ENCODE measurements around the gene ARHGAP19.
"Not testable (repeated sequence)": the region's sequence is repeated elsewhere in the genome, so short reads cannot be mapped to it uniquely, and the experiment has no call there.

The ARHGAP19 gene

GRCh38 chr10:97279121-97279815, 13.2 kb downstream of the ARHGAP19 start:
- no peak for DNase-seq

GRCh38 chr10:97278491-97278989, 13.9 kb downstream of the ARHGAP19 start:
- peak; percentile 55 for DNase-seq

- DNase-seq, result no peak
These were observed 14.9 kb downstream of the ARHGAP19 start for GRCh38 chr10:97277551-97277950.

GRCh38 chr10:97274828-97275227, 17.6 kb downstream of the ARHGAP19 start:
- no peak for DNase-seq

DNA sequence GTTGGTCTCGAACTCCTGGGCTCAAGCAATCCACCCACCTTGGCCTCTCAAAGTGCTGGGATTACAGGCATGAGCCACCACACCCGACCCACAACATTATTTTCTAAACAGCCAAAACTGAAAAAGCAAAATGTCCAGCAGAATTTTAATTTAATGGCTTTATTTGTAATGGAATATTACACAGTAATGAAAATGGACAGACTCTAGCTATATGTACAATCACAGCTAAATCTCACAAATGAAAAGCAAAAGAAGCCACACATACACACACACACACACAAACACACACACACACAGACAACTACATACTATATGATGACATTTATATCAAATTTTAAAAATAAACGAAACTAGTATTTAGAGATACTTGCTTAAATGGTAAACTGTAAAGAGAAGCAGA, 18.7 kb downstream of the ARHGAP19 start:
- no peak for DNase-seq

DNA sequence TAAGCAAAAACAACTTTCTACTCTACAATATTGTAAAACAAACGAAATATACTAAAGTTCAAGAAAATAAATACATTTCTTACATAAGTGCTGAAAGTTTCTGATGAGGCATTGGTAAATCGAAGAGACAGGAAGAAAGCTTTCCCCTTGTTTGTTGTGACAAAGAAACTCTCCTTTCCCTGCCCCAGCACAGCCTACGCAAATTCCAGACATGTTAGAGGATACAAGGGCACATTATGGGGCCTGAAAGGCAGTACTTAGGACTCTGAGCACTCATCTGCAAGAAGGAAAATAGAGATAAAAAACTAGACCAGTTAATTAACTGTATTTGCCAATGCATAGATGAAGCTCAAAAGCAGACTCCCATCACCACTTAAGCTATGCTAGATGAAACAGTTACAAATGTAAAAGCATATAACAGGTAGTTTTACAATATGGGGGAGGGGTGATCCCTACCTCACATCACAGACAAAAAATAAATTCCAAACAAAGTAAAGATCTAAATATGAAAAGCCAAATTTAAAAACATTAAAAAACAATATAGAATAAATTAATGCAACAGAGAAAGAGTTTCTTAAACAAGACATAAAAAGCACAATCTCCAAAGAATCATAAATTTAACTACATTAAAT, 21.8 kb downstream of the ARHGAP19 start:
- no peak for DNase-seq

DNA sequence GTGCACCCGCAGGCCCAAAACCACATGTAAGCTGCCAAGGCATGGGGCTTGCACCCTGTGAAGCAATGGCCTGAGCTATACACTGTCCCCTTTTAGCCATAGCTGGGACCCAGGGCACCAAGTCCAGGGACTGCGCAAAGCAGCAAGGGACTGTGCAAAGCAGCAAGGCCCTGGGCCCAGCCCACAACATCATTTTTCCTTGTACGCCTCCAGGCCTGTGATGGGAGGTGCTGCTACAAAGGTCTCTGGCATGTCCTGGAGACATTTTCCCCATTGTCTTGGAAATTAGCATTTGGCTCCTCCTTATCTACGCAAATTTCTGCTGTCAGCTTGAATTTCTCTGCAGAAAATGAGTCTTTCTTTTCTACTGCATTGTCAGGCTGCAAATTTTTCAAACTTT, 24.8 kb downstream of the ARHGAP19 start:
- DNase-seq, result no peak

- not testable (repeated sequence) for DNase-seq
These were observed 27.3 kb downstream of the ARHGAP19 start for GRCh38 chr10:97265095-97265494.

DNA sequence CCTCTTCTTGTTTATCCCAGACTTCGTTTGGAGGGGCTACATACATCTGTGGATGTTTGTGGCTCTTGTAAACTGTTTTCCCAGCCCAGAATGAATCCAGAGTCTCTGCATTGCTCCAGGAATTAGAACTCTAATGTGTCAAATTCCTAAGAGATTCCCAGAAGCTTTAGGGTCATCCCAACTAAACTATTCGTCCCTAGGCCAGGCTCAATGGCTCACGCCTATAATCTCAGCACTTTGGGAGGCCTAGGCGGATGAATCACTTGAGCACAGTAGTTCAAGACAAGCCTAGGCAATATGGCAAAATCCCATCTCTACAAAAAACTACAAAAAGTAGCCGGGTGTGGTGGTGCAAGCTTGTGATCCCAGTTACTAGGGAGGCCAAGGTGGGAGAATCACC, 28.5 kb downstream of the ARHGAP19 start:
- DNase-seq, result no peak

DNA sequence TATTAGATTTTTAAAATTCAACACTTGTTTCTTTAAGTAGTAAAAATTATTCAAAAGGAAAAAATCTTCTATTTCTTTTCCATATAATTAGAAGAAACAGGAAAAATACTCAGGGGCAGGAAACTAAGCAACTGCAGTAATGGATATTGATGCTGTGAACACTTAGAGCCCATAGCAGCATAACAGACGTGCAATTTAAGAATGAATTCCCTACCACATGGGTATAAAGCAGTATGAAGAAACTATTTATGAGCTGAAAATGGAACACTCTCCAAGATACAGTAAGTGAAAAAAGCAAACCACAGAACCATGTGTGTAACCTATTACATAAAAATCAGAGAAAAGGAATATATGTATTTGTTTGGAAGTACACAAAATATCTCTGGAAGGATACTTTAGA, 30.8 kb downstream of the ARHGAP19 start:
- no peak for DNase-seq

GRCh38 chr10:97261183-97261582, 31.3 kb downstream of the ARHGAP19 start:
- no peak for DNase-seq

GRCh38 chr10:97259119-97259518, 33.3 kb downstream of the ARHGAP19 start:
- no peak for DNase-seq

DNA sequence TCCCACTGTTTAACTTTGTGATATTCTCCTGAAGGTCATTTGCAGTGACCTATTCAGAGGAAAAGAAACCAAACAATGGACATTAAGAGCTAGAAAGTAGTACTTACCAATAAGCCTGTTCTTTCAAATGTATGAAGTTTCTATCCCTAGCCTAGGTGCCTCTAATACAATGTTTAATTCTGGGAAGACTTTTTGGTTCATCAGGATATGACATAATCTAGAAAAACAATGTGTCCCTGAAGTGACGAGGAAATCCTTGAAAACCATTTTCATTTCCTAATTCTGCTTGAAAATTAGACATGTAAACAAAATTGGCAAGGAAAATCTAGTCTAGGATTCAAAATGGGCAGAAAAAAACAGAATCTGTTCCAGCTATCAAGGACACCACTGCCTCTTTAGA, 36.1 kb downstream of the ARHGAP19 start:
- no peak for DNase-seq

DNA sequence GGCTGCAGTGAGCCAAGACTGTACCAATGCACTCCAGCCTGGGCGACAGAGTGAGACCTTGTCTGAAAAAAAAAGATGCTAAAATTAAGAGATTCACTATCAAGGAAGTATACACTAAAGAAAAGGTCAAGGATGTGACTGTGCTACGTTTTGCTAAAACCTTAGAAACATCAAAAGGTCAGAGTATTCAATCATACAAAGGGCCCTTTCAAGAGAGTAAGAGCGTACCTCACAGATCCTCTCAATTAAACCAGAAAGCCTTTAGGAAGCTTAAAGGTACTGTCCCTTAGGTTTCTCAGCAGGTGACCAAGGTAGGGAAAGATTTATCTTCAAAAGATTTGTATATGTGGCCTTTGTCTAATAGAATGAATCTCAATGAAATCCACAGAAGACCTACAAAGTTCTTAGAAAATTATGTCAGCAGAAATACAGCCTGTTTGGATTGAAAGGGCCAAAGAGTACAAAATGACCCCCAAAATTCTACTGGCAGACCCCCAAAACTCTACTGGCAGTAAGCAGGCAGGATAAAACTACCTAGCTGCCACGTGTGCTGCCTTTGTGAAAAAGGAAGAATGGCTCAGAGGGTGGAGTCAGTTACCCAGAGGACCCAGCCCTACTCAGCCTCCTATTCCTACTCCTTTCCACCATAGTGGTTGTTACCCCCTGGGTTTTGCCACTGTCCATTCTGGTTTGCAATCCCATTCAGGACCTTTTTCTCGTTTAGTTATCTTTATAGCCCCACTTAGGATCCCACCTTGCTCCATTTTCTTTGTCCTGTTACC, 36.7 kb downstream of the ARHGAP19 start:
- no peak for DNase-seq

- DNase-seq, result no peak
These were observed 37.7 kb downstream of the ARHGAP19 start for GRCh38 chr10:97254694-97255093.

GRCh38 chr10:97250952-97251351, 41.5 kb downstream of the ARHGAP19 start:
- DNase-seq, result no peak

GRCh38 chr10:97243836-97244235, 48.6 kb downstream of the ARHGAP19 start:
- no peak for DNase-seq

- no peak for DNase-seq
These were observed 53.6 kb downstream of the ARHGAP19 start for GRCh38 chr10:97238855-97239254.

GRCh38 chr10:97235353-97235752, 57.1 kb downstream of the ARHGAP19 start:
- DNase-seq, result no peak

DNA sequence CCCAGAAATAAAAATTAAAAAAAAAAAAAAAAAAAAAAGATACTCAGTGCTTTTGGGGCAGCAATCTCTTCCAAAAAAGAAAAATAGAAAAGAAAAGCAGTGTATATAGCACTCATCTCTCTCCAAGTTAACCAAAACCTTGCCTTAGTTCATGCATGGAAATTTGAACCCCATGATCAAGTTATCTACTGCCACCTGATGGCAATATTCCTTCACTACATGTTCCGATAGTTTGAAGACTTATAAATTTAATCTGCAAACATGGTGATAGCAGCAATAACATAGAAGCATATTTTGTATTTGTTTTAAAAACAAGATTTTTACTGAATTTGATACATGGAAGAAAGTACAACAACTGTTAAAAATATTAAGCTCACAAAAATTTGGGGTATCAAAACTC, 58.0 kb downstream of the ARHGAP19 start:
- peak; percentile 23 for DNase-seq

- no peak for DNase-seq
These were observed 62.3 kb downstream of the ARHGAP19 start for GRCh38 chr10:97230146-97230545.

- DNase-seq, result no peak
These were observed 63.0 kb downstream of the ARHGAP19 start for GRCh38 chr10:97229322-97230015.

GRCh38 chr10:97228775-97229157, 63.7 kb downstream of the ARHGAP19 start:
- no peak for DNase-seq

All from CD4-positive, alpha-beta T cell treated with Interleukin-10 for 1 hour (primary cell).